Suprapubic skin (tissue), 4 donors: ENCODE measurements around the gene GHRH. TPM values are rescaled to one million over a fixed set of nuclear protein-coding genes. Genes with fewer than 3 reads are reported as not detected.

ENCODE experiments used
- DNase-seq, 2 donors: peaks; one replicate each; pipeline ENCODE4 v3.0.0-alpha.2; 2019; ENCODE audit warnings: low spot score in 2 of 2
- H3K27ac ChIP-seq: fragments of 200-600 bp; sonication (generic); one replicate; pipeline ENCODE4 v1.5.1; 2019
- H3K27me3 ChIP-seq: fragments of 200-600 bp; sonication (generic); one replicate; pipeline ENCODE4 v1.5.1; 2019
- H3K36me3 ChIP-seq: fragments of 200-600 bp; sonication (generic); one replicate; pipeline ENCODE4 v1.5.1; 2019
- H3K4me1 ChIP-seq: fragments of 200-600 bp; sonication (generic); one replicate; pipeline ENCODE4 v1.5.1; 2019
- H3K4me3 ChIP-seq: fragments of 200-600 bp; sonication (generic); one replicate; pipeline ENCODE4 v1.5.1; 2019; ENCODE audit warnings: mild to moderate bottlenecking
- H3K9me3 ChIP-seq: fragments of 200-600 bp; sonication (generic); one replicate; pipeline ENCODE4 v1.5.1; 2019
- CTCF ChIP-seq, 2 donors: fragments of 200-600 bp in 1 of 2; fragments of 450-650 bp in 1 of 2; sonication (generic) in 1 of 2; IDR thresholded peaks; one replicate each; pipeline ENCODE4 v1.5.1; 2016 to 2019; ENCODE audit warnings: antibody characterized with exemption in 2 of 2, mild to moderate bottlenecking in 1 of 2, moderate library complexity in 1 of 2
- EP300 ChIP-seq: sonication (generic); formaldehyde crosslinking; IDR thresholded peaks from one replicate; pipeline ENCODE4 v1.6.1; 2017; ENCODE audit warnings: antibody characterized with exemption
- POLR2A ChIP-seq, 2 donors: fragments of 450-650 bp; IDR thresholded peaks; one replicate each; pipeline ENCODE4 v1.6.1; 2017; ENCODE audit warnings: antibody characterized with exemption in 2 of 2, mild to moderate bottlenecking in 2 of 2, moderate library complexity in 2 of 2
- POLR2AphosphoS5 ChIP-seq, 3 donors: sonication (generic); formaldehyde crosslinking; IDR thresholded peaks; one replicate each; pipeline ENCODE4 v1.6.1; 2017; ENCODE audit warnings: antibody characterized with exemption in 3 of 3
- WGBS: methylation state at CpG from one replicate; pipeline ENCODE4 v1.1.5; 2018; 5-methylcytosine and 5-hydroxymethylcytosine counted together
- total RNA-seq, 4 donors: library from RNA; depleted of rRNA; stranded (reverse); fragments of >200 nt; gene quantifications; one replicate each; pipeline ENCODE4 v1.1.0, GENCODE V29; 2016

Gene GHRH
- total RNA-seq, 4 donors from 2014 or later: not detected

GRCh38 chr20:37251825-37252477 is 9.7 kb downstream of the GHRH start:
- no peak for DNase-seq
- WGBS: 66% methylated on average over 15 of the region's 15 CpGs
- H3K27ac ChIP-seq: no peak overlapping the region

GRCh38 chr20:37249304-37249703 is 12.3 kb downstream of the GHRH start:
- H3K36me3 ChIP-seq: peaks cover 4% of the 10 kb centered on the region
- DNase-seq: no peak
- H3K27me3 ChIP-seq: no peaks in the 10 kb centered on the region
- 96% methylated on average over 2 of the region's 2 CpGs for WGBS
- H3K4me3 ChIP-seq: no peak overlapping the region
- TF ChIP-seq CTCF (IDR thresholded peaks at IDR 0.05) (no peak), EP300 (no peak), POLR2AphosphoS5 (IDR thresholded peaks at IDR 0.05) (no peak), POLR2A (IDR thresholded peaks at IDR 0.05) (no peak)
- no peaks in the 10 kb centered on the region for H3K4me1 ChIP-seq
- no peaks in the 10 kb centered on the region for H3K9me3 ChIP-seq
- H3K27ac ChIP-seq: no peak overlapping the region

More at GRCh38 chr20:37251825-37252477, 9.7 kb downstream of the GHRH start:
- Histone ChIP-seq H3K36me3 (no peaks in the 10 kb centered on the region), H3K27me3 (no peaks in the 10 kb centered on the region), H3K4me3 (no peak overlapping the region), H3K9me3 (no peaks in the 10 kb centered on the region), H3K4me1 (no peaks in the 10 kb centered on the region)
- no peak for TF ChIP-seq POLR2AphosphoS5 (IDR thresholded peaks at IDR 0.05)
- no peak for TF ChIP-seq POLR2A (IDR thresholded peaks at IDR 0.05)
- no peak for TF ChIP-seq EP300
- no peak for TF ChIP-seq CTCF (IDR thresholded peaks at IDR 0.05)

GRCh38 chr20:37247547-37247946 is 14.1 kb downstream of the GHRH start:
- no peaks in the 10 kb centered on the region for H3K9me3 ChIP-seq
- WGBS: 89% methylated on average over 1 of the region's 1 CpG

GRCh38 chr20:37246736-37247135 is 14.9 kb downstream of the GHRH start:
- no peaks in the 10 kb centered on the region for H3K9me3 ChIP-seq
- no peak overlapping the region for H3K27ac ChIP-seq
- WGBS: 94% methylated on average over 5 of the region's 5 CpGs
- H3K27me3 ChIP-seq: no peaks in the 10 kb centered on the region
- H3K36me3 ChIP-seq: peaks cover 27% of the 10 kb centered on the region
- H3K4me1 ChIP-seq: no peaks in the 10 kb centered on the region
- no peak for TF ChIP-seq CTCF (IDR thresholded peaks at IDR 0.05)
- TF ChIP-seq POLR2A (IDR thresholded peaks at IDR 0.05): no peak
- no peak for TF ChIP-seq EP300
- no peak for TF ChIP-seq POLR2AphosphoS5 (IDR thresholded peaks at IDR 0.05)
- H3K4me3 ChIP-seq: no peak overlapping the region
- DNase-seq: no peak

More at GRCh38 chr20:37247547-37247946, 14.1 kb downstream of the GHRH start:
- no peaks in the 10 kb centered on the region for H3K27me3 ChIP-seq
- no peak overlapping the region for H3K27ac ChIP-seq
- no peak for DNase-seq
- H3K4me3 ChIP-seq: no peak overlapping the region
- peaks cover 19% of the 10 kb centered on the region for H3K36me3 ChIP-seq
- TF ChIP-seq POLR2A (IDR thresholded peaks at IDR 0.05) (no peak), CTCF (IDR thresholded peaks at IDR 0.05) (no peak), EP300 (no peak), POLR2AphosphoS5 (IDR thresholded peaks at IDR 0.05) (no peak)
- no peaks in the 10 kb centered on the region for H3K4me1 ChIP-seq

- H3K27ac ChIP-seq: no peak overlapping the region
- no peaks in the 10 kb centered on the region for H3K27me3 ChIP-seq
- no peak for DNase-seq
- no peak overlapping the region for H3K4me3 ChIP-seq
- H3K36me3 ChIP-seq: peaks cover 38% of the 10 kb centered on the region
- no peaks in the 10 kb centered on the region for H3K4me1 ChIP-seq
- 85% methylated on average over 25 of the region's 25 CpGs for WGBS
- no peaks in the 10 kb centered on the region for H3K9me3 ChIP-seq
- TF ChIP-seq CTCF (IDR thresholded peaks at IDR 0.05) (no peak), POLR2AphosphoS5 (IDR thresholded peaks at IDR 0.05) (no peak), EP300 (no peak), POLR2A (IDR thresholded peaks at IDR 0.05) (no peak)
Observed at GRCh38 chr20:37245216-37246150, 16.1 kb downstream of the GHRH start.
